GM12878 (cell line): ENCODE data around the gene ZNF341. TPM values are rescaled to one million over a fixed set of nuclear protein-coding genes. Genes with fewer than 3 reads are reported as not detected.

ENCODE experiments used
- BACH1 ChIP-seq: fragments of 450-650 bp; IDR thresholded peaks from 2 replicates; pipeline ENCODE4 v1.6.1; 2017; ENCODE audit warnings: mild to moderate bottlenecking, borderline replicate concordance
- CBFB ChIP-seq: IDR thresholded peaks from 2 replicates; pipeline ENCODE4 v1.6.1; 2016; ENCODE audit warnings: antibody characterized with exemption, low read depth
- CBX5 ChIP-seq: sonication (generic); IDR thresholded peaks from 2 replicates; pipeline ENCODE4 v1.6.1; 2016; ENCODE audit warnings: low read depth, moderate library complexity, mild to moderate bottlenecking, inconsistent platforms
- CREB1 ChIP-seq: IDR thresholded peaks from 2 replicates; pipeline ENCODE4 v1.6.1; 2012; ENCODE audit warnings: low read depth, mild to moderate bottlenecking, inconsistent platforms
- CREM ChIP-seq: IDR thresholded peaks from 2 replicates; pipeline ENCODE4 v1.6.1; 2014; ENCODE audit warnings: antibody characterized with exemption, low read depth
- CTCF ChIP-seq, 3 experiments: IDR thresholded peaks in 2 of 3; conservative IDR thresholded peaks in 1 of 3; 2 replicates each; pipeline ENCODE4 v1.5.1; 2011; ENCODE audit warnings: low read depth in 3 of 3, low read length in 3 of 3, mild to moderate bottlenecking in 3 of 3, control low read depth in 2 of 3, moderate library complexity in 2 of 3, inconsistent platforms in 1 of 3, mixed read lengths in 1 of 3; ENCODE audit not compliant: control insufficient read depth in 2 of 3, insufficient read depth in 1 of 3; ENCODE audit errors: extremely low read depth in 1 of 3
- ETV6 ChIP-seq, 2 experiments: fragments of 450-650 bp in 1 of 2; IDR thresholded peaks in 1 of 2; conservative IDR thresholded peaks in 1 of 2; 2 replicates each; pipeline ENCODE4 v1.6.1; 2014; ENCODE audit warnings: antibody characterized with exemption in 1 of 2, borderline replicate concordance in 1 of 2, low read depth in 1 of 2, mild to moderate bottlenecking in 1 of 2, moderate library complexity in 1 of 2
- GABPA ChIP-seq: IDR thresholded peaks from 2 replicates; pipeline ENCODE4 v1.6.1; 2014; ENCODE audit warnings: antibody characterized with exemption, low read depth, mild to moderate bottlenecking, inconsistent platforms
- GATAD2B ChIP-seq: fragments of 450-650 bp; conservative IDR thresholded peaks from 2 replicates; pipeline ENCODE4 v1.6.1; 2017; ENCODE audit warnings: low read depth, mild to moderate bottlenecking, moderate library complexity
- IKZF1 ChIP-seq: fragments of 450-650 bp; conservative IDR thresholded peaks from 2 replicates; pipeline ENCODE4 v1.6.1; 2017; ENCODE audit warnings: antibody characterized with exemption, mild to moderate bottlenecking
- NFXL1 ChIP-seq: fragments of 450-650 bp; IDR thresholded peaks from 2 replicates; pipeline ENCODE4 v1.6.1; 2017; ENCODE audit warnings: antibody characterized with exemption, mild to moderate bottlenecking, borderline replicate concordance
- NFYA ChIP-seq: IDR thresholded peaks from 2 replicates; pipeline ENCODE4 v1.6.1; 2011; ENCODE audit warnings: low read depth, mild to moderate bottlenecking, low read length, improper control_type of control experiment, borderline replicate concordance
- PAX8 ChIP-seq: fragments of 450-650 bp; IDR thresholded peaks from 2 replicates; pipeline ENCODE4 v1.6.1; 2017; ENCODE audit warnings: mild to moderate bottlenecking, moderate library complexity
- POU2F2 ChIP-seq: IDR thresholded peaks from 3 replicates; pipeline ENCODE4 v1.6.1; 2011; ENCODE audit warnings: low read depth, mild to moderate bottlenecking, low read length, borderline replicate concordance
- RAD51 ChIP-seq: fragments of 450-650 bp; IDR thresholded peaks from 2 replicates; pipeline ENCODE4 v1.6.1; 2016; ENCODE audit warnings: moderate library complexity, mild to moderate bottlenecking, inconsistent platforms
- SIX5 ChIP-seq: IDR thresholded peaks from 2 replicates; pipeline ENCODE4 v1.6.1; 2011; ENCODE audit warnings: mild to moderate bottlenecking, low read depth, low read length, moderate library complexity; ENCODE audit not compliant: severe bottlenecking
- SMC3 ChIP-seq: IDR thresholded peaks from 2 replicates; pipeline ENCODE4 v1.6.1; 2011; ENCODE audit warnings: low read length, improper control_type of control experiment, borderline replicate concordance
- SRF ChIP-seq, 2 experiments: IDR thresholded peaks; 2 replicates each; pipeline ENCODE4 v1.6.1; 2011; ENCODE audit warnings: low read depth in 2 of 2, low read length in 2 of 2, mild to moderate bottlenecking in 1 of 2, moderate library complexity in 1 of 2
- YBX1 ChIP-seq: fragments of 450-650 bp; IDR thresholded peaks from 2 replicates; pipeline ENCODE4 v1.6.1; 2016; ENCODE audit warnings: antibody characterized with exemption
- YY1 ChIP-seq: IDR thresholded peaks from 2 replicates; pipeline ENCODE4 v1.6.1; 2011; ENCODE audit warnings: low read depth, mild to moderate bottlenecking, low read length
- ZNF207 ChIP-seq: fragments of 450-650 bp; IDR thresholded peaks from 2 replicates; pipeline ENCODE4 v1.6.1; 2014; ENCODE audit warnings: antibody characterized with exemption, mild to moderate bottlenecking, borderline replicate concordance
- ZNF274 ChIP-seq: IDR thresholded peaks from one replicate; pipeline ENCODE4 v1.8.0; 2011; ENCODE audit not compliant: insufficient read length, insufficient read depth
- polyA plus RNA-seq, 11 experiments: library from polyadenylated mRNA; depleted of rRNA in 4 of 11; unstranded in 6 of 11; stranded (reverse) in 5 of 11; fragments of >200 nt; fragmentation: Nextera tagmentation in 4 of 11; fragmentation: Illumina TruSeq in 1 of 11; extraction: Ambion mirVana in 4 of 11; extraction: Trizol in 1 of 11; gene quantifications; 1 replicate in 1 of 11; 2 replicates in 10 of 11; pipeline versions ENCODE4 v1.2.1 to v1.2.3, GENCODE V29; 2011 to 2016; ENCODE audit warnings: inconsistent platforms in 2 of 11, missing spikeins in 2 of 11, low read depth in 1 of 11
- total RNA-seq, 4 experiments: library from RNA; depleted of rRNA in 3 of 4; stranded (reverse); fragments of >200 nt in 3 of 4; fragmentation: Illumina TruSeq in 1 of 4; extraction: Trizol in 1 of 4; gene quantifications; 2 replicates each; pipeline versions ENCODE4 v1.2.1 to v1.2.3, GENCODE V29; 2013 to 2021
- TF ChIP-seq, protein P1 (sequence below): fragments of 450-650 bp; formaldehyde crosslinking; IDR thresholded peaks from 2 replicates; pipeline ENCODE4 v1.4.0; 2020; ENCODE audit warnings: mild to moderate bottlenecking, moderate library complexity
- TF ChIP-seq, protein P2 (sequence below): fragments of 450-650 bp; IDR thresholded peaks from 2 replicates; pipeline ENCODE4 v1.6.1; 2018; ENCODE audit warnings: mild to moderate bottlenecking, low read depth, moderate library complexity; ENCODE audit not compliant: partially characterized antibody

ZNF341 gene
- total and polyA plus RNA-seq, 10 of the 15 experiments (the other 5 are each of a cell fraction or from before 2014, with no cell fraction given), result 0.18 to 5.0 (median 2.6) TPM

DNA sequence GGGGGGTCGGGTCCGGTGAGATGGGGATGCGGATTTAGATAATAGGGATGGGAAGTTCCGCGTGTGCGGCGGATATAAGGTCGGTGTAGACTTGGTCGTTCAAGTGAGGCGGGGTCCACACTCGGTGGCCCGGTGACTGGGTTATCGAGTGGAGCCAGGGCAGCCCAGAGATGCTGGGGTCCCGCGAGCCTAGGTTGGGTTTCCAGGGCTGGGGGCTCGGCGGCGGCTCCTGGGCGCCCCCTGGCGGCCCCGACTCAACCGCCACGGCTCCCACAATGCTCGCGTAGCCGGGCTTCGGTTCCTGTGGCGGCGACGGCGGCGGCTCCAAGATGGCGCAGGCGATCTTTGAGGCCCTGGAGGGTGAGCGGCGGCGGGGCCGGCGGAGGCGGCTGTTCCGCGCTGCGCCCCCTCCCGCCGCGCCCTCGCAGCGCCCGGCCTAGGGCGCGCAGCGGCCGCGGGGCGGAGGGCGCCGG lies at the start of gene ZNF341 (continued):
- TF ChIP-seq CTCF (IDR thresholded peaks at IDR 0.05 in 2 of 3, conservative IDR thresholded peaks at IDR 0.05 in 1 of 3; ENCODE audit: control insufficient read depth in 2 of 3, extremely low read depth in 1 of 3, insufficient read depth in 1 of 3, low read depth in 3 of 3, low read length in 3 of 3) (peak; percentile 79 to 89 (median 84)), IKZF1 (peak; percentile 91), ZNF207 (no peak), ZNF274 (no peak), CBX5 (peak; percentile 72; the same call in 1 of the 2 replicates), GATAD2B (peak; percentile 82; the same call in 1 of the 2 replicates), CBFB (no peak), ETV6 (conservative IDR thresholded peaks at IDR 0.05 in 1 of 2, IDR thresholded peaks at IDR 0.05 in 1 of 2; ENCODE audit: borderline replicate concordance in 1 of 2, low read depth in 1 of 2) (no peak), POU2F2 (peak; percentile 21; the same call in 2 of the 3 replicates), PAX8 (no peak), CREM (no peak; the same call in 1 of the 2 replicates), CREB1 (peak; percentile 52; the same call in 1 of the 2 replicates), YBX1 (no peak), YY1 (peak; percentile 96), BACH1 (peak; percentile 38; the same call in 1 of the 2 replicates), SIX5 (no peak), SMC3 (peak; percentile 44; the same call in 1 of the 2 replicates), RAD51 (no peak), GABPA (no peak), SRF (IDR thresholded peaks at IDR 0.05; ENCODE audit: low read depth in 2 of 2, low read length in 2 of 2) (no peak), NFXL1 (no peak), NFYA (no peak)
- TF ChIP-seq, protein P1, sequence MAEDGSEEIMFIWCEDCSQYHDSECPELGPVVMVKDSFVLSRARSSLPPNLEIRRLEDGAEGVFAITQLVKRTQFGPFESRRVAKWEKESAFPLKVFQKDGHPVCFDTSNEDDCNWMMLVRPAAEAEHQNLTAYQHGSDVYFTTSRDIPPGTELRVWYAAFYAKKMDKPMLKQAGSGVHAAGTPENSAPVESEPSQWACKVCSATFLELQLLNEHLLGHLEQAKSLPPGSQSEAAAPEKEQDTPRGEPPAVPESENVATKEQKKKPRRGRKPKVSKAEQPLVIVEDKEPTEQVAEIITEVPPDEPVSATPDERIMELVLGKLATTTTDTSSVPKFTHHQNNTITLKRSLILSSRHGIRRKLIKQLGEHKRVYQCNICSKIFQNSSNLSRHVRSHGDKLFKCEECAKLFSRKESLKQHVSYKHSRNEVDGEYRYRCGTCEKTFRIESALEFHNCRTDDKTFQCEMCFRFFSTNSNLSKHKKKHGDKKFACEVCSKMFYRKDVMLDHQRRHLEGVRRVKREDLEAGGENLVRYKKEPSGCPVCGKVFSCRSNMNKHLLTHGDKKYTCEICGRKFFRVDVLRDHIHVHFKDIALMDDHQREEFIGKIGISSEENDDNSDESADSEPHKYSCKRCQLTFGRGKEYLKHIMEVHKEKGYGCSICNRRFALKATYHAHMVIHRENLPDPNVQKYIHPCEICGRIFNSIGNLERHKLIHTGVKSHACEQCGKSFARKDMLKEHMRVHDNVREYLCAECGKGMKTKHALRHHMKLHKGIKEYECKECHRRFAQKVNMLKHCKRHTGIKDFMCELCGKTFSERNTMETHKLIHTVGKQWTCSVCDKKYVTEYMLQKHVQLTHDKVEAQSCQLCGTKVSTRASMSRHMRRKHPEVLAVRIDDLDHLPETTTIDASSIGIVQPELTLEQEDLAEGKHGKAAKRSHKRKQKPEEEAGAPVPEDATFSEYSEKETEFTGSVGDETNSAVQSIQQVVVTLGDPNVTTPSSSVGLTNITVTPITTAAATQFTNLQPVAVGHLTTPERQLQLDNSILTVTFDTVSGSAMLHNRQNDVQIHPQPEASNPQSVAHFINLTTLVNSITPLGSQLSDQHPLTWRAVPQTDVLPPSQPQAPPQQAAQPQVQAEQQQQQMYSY (CRISPR knock-in tag), result no peak
- TF ChIP-seq, protein P2, sequence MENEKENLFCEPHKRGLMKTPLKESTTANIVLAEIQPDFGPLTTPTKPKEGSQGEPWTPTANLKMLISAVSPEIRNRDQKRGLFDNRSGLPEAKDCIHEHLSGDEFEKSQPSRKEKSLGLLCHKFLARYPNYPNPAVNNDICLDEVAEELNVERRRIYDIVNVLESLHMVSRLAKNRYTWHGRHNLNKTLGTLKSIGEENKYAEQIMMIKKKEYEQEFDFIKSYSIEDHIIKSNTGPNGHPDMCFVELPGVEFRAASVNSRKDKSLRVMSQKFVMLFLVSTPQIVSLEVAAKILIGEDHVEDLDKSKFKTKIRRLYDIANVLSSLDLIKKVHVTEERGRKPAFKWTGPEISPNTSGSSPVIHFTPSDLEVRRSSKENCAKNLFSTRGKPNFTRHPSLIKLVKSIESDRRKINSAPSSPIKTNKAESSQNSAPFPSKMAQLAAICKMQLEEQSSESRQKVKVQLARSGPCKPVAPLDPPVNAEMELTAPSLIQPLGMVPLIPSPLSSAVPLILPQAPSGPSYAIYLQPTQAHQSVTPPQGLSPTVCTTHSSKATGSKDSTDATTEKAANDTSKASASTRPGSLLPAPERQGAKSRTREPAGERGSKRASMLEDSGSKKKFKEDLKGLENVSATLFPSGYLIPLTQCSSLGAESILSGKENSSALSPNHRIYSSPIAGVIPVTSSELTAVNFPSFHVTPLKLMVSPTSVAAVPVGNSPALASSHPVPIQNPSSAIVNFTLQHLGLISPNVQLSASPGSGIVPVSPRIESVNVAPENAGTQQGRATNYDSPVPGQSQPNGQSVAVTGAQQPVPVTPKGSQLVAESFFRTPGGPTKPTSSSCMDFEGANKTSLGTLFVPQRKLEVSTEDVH, result no peak
